8988T (cell line): ENCODE results near the gene MYO7A.

ENCODE experiments used
- DNase-seq: peaks from one replicate; pipeline ENCODE4 v3.0.0; 2011

MYO7A gene

DNA sequence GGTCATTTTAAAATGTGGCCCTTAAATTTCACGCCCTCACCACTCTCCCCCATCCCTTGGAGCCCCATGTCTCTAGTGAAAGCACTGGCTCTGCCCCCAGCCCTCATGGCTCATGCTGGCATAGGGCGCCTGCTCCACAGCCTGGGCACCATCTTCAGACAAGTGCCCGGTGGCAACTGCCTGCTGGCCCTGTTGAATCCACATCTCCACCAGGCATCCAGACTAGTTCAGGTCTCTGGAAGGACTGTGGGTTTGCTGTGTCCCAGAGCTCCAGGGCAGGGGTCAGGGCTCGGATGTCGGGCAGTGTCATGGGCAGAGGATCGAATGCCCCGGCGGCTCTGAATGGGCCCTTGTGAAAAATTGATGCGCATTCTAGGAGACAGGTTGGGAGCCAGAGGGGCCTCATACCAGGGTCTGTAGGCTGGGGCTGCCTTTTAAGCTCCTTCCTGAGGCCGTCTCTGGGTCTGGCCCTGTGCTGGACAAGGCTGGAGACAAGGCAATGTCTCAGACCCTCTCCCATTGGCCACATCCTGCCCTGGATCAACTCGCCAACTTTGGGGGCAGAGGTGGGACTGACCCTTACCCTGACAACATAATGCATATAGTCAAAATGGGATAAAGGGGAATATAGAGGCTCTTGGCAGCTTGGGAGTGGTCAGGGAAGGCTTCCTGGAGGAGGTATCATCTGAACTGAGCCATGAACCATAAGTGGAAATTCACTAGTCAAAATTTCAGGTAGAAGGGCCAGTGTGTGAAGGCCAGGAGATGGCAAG, 1.2 kb downstream of the MYO7A start:
- DNase-seq, result no peak

DNA sequence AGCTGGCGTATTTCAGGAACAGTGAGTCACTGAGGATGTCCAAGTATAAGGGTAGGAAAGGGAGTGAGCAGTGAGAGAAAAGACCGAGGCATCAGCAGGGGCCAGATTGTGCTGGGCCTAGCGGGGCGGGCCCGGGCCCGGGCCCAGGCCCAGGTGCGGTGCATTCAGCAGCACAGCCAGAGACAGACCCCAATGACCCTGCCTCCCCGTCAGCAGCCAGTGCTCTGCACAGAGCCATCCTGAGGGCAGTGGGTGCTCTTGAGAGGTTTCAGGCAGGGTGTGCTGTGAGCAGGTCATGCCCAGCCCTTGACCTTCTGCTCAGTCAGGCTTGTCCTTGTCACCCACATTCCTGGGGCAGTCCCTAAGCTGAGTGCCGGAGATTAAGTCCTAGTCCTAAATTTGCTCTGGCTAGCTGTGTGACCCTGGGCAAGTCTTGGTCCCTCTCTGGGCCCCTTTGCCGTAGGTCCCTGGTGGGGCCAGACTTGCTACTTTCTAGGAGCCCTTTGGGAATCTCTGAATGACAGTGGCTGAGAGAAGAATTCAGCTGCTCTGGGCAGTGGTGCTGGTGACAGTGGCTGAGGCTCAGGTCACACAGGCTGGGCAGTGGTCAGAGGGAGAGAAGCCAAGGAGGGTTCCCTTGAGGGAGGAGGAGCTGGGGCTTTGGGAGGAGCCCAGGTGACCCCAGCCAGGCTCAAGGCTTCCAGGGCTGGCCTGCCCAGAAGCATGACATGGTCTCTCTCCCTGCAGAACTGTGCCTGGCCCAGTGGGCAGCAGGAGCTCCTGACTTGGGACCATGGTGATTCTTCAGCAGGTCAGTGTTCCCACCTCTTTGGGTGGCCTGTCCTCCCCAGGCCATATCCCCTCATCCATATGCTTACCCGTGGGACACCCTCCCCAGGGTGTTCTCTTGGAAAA, 2.1 kb downstream of the MYO7A start:
- no peak for DNase-seq

DNA sequence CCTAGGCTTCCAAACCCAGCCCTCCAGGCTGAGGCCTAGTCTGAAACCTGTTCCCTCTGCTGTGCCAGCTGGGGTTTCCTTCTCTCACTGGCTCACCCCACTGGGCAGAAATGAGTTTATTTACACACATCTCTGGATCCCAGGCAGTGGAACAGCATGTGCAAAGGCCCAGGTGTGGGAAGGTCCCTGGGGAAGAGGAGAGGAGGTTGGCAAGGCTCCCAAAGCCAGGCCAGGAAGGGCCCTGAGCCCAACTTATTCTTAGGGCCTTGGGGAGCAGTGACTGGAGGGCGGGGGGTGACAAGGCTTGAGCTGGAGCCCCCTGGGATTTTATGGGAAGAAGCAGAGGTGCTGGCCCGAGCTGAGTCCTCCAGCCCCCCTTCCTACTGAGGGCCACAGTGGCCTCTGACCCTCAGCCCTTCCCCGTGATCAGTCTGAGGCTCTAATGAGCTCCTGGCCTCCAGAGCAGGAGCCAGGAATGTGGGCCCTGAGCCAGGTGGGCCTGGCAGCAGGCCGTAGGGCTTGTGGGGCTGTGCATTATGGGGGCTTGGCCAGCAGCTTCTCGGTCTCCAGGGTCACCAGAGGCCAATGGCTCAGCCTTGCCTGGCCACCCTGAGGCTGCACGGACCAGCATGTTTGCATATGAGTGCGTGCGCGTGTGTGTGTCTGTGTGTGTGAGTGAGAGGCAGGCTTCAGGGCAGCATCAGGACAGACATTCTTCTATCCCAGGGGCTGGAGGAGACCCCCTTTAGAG, 2.9 kb downstream of the MYO7A start:
- no peak for DNase-seq

DNA sequence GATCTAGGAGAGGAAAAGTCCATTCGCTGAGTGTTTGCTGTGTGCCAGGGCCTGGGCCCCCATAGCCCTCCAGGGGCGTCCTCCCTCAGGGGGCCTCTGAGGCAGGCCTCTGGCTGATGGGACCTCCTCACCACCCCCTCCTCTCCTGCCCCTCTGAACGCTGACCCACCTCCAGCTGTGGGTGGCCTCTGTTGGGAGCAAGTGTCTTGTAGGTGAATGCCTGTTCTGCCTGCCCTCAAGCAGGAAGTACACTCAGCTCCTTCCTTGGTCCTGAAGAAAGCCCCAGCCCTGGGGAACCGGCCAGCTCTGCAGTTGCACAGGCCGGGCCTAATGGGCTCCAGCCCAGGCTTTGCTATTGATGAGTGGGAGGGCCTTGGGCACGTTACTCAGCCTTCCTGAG, 3.5 kb downstream of the MYO7A start:
- no peak for DNase-seq

DNA sequence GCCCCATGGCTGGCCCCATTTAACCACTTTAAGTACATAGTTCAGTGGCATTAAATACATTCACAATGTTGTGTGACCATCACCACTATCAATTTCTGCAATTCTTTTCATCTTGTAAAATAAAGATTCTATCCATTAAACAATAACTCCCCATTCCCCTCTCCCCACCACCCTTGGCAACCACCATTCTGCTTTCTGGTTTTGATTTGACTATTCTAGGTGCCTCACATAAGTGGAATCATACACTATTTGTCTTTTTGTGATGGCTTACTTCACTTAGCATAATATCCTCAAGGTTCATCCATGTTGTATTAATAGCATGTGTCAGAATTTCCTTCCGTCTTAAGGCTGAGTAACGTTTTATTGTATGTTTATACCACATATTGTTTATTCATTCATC, 7.0 kb downstream of the MYO7A start:
- DNase-seq, result no peak

DNA sequence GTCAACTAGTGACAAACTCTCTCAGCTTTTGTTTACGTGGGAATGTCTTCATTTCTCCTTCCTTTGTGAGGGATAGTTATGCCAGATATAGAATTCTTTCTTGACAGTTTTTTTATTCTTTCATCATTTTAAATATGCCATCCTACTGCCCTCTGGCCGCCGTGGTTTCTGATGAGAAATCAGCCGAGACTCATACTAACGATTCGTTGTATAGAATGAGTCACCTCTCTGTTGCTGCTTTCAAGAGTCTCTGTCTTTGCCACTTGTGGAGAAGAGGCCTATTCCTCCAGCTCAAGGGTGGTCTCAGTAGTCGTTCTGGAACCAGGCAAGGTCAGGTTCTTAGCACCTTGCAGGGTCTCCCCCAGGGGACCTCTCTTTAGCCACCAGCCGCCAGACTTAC, 8.0 kb downstream of the MYO7A start:
- DNase-seq, result no peak

DNA sequence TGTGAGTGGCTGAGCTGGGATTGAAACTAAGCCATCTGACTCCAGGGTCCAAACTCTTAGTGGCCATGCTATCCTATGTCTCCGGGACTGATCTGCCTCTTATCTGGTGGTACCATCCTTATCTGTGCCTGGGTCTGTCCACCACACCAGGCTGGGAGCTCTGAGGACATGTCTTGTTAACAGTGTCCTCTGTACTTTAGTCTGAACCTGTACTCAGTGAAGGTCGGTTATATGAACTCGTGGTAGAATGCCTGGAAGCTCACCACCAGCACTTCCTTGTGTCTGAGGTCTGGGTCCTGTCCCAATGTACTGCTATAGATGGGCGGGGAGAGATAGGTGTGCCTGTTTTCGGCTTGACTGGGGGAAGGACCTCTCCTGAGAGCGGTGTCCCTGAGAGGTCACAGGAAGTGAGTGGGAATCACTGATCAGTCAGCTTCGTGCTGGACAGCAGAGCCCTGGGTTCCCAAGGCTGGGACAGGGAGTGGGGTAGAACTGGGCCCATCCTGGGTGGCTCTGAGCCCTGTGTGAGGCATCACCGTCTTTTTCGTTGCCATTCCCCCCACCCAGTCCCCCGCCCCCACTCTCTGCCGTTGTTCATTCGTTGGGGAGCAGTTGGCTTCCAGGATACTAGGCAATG, 8.9 kb downstream of the MYO7A start:
- no peak for DNase-seq

DNA sequence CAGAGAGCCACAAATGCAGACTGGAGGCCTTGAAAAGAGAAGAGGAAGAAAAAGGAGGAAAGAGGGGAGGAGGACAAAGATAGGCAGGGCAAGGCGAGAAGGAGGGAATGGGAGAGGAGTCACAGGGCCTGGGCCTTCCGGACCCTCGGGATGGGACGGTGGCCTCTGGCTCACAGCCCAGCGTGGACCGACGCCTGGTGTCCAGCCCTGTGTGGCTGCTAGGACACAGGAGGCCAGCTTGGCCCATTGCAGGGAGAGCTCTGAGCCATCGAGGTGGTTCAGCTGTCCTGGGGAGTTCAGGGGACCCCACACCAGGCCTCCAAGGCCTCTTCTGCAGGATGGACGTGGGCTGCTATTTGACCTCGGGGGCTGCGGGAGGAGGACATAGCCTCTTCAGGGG, 9.4 kb downstream of the MYO7A start:
- no peak for DNase-seq

DNA sequence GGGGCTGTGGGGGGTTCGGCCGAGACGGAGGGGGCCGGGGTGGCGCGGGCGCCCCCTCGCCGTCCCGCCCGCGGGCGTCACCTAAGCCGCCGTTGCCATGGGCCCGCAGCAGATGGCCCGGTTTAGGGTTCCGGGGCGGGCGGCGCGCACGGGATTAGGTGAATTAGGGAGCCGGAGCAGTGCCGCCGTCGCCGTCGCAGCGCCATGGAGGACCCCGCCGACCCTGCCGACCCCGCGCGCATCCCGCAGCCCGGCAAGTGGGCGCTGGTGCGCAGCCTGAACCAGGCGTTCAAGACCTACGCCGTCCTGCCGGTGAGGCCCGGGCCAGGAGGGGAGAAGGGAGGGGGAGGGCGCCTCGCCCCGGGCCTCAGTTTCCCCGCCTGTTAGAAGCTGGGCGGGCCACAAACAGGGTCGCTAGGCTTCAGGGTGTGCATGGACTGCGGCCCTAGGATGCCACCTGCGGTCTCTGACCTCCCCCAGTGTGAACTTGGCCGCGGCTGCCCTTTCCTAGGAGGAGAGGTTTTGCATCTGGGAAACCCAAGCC, 10.1 kb downstream of the MYO7A start:
- no peak for DNase-seq

DNA sequence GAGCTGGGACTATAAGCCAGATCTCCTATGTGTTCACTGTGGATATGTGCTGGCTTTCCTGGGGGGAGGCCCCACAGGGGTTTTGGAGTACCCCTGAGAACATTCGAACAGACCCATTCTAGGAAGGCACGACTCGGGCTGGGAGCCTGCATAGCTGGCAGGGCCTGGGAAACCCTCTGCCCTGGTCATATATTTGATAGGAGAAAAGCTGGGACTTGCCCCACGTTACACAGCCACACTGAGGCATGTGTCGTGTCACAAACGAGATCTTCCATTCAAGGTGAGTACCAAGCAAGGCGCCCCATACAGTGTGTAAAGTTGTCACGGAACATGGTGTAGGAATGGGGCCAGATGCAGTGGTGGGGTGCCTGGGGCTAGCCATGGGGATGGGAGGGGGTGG, 11.2 kb downstream of the MYO7A start:
- DNase-seq, result no peak

DNA sequence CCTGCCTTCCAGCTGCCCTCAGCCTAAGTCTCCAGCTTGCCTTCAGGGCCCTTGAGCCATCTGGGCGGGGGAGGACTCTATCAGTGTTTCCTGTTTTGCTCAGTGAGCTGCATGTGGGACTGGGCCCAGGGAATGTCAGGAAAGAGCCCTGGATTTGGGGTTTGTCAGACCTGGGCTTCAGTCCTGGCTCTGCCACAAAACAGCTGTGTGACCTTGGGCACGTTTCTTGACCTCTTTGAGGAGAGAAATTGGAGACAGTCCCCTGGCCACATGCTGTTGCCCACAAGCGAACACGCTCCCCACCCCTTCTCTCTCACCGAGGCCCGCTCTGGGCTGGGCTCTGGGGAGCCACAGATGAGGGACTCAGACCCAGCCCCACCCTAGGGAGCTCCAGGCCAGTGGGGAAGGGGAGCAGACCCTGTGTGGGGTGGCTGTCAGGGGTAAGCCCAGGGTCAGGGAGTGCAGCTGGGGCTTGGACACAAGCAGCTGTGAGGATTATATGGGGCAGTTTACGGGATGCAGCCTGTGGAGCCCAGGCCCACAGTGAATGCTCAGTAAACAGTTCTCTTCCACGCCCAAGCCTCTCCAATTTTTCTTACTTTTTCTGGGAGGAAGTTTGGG, 12.3 kb downstream of the MYO7A start:
- no peak for DNase-seq

DNA sequence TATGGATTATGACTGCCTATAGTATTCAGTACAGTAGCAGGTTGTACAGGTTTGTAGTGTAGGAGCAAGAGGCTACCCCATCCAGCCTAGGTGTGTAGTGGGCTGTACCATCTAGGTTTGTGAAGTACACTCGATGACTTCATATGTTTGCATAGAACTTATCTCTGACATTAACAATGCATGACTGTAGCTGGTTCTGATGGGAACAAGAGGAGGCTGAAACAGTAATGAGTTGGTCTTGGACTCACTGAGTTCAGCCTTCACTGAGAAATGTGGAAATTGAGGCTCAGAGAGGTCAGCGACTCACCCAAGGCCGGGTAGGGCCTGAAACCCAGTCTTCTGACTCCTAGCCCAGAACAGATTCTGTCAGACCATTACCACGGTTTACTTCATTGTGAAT, 13.0 kb downstream of the MYO7A start:
- DNase-seq, result no peak

DNA sequence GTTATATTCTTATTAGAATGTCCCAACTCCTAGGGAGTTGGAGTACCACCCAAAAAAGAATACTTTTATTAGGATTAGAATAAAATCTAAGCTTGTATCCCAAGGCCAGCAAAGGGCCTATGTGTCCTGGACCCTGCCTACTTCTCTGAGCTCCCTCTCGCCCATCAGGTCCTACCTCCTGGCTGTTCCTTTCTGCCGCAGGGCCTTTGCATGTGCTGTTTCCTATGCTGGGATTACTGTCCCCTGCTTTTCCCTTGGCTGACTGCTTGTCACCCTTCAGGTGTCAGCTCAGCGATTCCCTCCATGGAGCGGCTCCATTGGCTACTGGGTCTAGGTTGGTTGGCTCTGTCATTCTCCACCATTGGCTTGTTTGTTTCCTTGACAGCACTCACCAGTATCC, 13.4 kb downstream of the MYO7A start:
- no peak for DNase-seq

DNA sequence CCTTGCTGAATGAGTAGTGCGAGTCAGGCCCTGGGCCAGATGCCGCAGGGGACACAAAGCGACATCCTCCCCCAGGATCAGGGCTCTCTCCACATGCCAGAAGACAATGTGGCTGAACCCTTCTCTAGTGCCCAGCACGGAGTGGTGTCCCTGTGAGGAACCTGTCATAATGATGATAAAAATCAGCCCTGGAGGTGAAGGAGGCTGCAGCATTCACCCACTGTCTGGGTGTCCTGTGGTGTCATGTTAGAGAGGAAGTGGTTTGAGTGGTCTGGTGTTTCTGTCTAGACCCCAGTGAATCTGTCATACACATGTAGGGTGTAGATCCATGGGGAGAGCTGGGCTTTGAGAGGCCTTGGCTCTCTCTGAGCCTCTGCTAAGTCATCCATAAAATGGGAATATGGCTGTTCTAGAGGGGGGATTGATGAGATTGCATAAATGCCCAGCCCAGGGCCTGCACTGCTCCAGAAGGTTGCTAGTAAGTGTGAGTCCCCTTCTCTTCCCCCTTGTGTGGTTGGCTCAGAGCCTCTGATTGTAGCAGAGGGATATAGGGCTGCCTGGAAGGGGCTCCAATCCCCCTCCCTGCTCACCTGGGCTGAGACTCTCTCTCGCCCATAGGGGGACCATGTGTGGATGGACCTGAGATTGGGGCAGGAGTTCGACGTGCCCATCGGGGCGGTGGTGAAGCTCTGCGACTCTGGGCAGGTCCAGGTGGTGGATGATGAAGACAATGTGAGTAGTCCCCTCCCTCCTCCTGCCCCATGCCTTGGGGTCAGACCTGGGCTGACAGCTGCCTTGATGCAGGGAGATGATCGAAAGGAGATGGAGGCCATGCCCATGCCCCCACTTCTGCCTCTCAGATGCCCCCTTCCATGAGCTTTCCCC, 14.3 kb downstream of the MYO7A start:
- no peak for DNase-seq

DNA sequence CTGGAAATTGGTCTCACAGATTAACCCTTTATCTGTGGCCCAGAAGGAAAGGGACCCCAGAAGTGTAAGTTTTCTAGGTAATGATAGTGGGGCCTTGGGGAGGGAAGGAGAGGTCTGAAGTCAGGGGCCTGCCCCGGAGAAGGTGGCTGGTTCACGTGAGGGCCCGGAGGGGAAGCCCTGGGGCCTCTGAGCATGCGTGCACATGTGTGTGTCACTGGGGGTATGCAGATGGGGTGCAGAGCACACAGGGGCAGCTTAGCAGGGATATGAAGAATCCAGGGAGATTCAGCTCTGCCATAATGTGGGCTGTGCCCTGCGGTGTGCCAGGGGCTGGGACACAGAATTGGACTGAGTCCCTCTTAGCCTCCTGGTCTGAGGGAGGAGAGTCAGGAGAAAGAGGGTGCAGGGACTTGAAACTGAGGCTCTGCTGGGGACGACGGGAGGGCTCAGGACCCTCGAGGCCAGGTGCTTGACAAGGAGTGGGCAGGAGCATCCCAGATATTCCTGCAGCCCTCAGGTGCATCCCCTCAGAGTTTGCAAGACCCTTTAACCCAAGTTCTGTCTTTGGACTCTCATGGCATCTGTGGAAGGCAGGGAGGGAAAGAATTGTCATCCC, 15.5 kb downstream of the MYO7A start:
- no peak for DNase-seq

DNA sequence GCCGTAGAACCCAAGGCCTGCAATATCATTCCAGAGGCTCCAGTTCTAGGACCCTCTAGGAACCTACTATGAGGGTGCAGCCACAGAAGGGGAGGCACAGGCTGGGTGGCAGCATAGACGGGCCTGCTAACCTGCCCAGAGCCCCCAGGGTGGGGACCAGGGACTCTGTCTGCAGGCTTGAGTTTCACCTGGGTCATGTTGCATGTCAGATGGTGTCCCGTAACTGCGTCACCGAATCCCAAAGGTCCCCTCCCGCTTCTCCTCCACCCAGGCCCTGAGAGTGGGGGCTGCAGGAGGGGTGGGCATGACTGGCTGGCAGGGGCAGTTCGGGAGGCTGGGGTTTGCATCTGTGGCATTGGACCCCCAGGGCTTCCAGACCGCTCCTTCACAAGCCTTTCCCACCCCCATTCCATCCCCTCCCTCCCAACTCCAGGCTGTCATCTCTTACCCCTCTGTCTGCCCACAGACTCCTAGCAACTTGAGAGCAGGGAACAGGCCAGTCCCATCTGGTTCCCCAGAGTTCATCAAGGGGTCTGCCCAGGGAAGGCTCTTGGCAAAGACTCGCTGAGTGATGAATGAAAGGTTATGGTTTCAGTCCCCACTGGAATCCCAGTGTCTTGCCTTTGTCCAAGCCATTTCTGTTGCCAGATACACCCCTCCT, 16.3 kb downstream of the MYO7A start:
- no peak for DNase-seq

DNA sequence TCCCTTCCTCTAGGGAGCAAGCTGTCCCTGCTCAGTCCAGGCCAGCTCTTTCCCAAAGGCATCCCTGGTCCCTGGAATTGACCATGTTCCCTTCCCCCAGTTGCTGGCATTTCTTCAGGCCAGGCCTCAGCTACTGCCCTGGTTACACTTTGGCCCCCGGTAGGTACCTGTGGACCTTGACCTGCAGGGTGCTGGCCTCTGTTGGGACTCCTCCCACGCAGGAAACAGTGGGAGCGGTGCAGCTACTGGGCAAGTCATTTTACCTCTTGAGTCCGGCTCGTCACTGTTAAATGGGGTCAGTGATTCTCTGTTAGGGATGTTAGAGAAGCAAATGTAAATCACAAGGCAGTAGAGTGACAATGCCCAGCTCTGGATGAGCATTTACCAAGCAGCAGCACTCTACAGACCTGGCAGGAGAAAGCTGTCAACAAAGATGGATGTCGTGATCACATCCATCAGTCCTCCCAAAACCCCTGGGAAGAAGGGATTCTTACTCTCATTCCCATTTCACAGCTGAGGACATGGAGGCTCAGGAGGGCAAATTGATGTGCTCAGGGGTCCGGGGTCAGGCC, 16.9 kb downstream of the MYO7A start:
- no peak for DNase-seq

DNA sequence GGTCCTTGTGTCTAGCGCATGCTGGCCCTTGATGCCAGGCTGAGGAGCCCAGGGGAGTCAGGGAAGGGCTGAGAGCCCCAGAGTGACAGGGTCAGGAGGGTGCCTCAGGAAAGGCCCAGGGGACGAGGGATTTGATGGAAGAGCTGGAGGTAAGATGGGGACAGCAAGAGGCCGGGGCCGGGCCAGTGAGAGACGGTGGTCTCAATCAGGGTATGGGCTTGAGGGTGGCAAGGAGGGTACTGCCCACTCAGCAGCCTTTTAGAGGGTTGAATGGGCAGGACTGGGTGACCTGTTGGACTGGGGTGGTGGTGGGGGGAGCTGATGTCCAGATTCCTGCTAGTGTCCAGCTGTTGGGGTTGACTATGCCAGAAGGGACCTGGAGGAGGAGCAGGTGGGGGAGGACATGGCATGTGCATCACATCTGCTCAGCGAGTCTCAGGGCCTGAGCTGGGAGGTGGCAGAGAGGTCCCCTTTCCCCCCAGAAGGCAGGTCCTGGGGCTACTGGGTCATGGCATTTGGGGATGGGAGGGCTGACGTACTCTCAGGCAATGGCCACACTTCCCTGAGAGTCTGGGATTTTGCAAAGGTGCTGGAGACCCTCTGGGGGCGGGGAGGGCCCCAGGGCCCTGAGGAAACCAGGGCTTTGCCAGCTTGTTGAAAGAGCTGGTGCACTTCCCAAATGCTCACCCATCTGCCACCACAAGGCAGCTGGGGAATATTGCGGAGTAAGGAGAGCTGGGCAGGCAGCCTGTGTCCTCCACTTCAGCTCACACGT, 18.4 kb downstream of the MYO7A start:
- no peak for DNase-seq

DNA sequence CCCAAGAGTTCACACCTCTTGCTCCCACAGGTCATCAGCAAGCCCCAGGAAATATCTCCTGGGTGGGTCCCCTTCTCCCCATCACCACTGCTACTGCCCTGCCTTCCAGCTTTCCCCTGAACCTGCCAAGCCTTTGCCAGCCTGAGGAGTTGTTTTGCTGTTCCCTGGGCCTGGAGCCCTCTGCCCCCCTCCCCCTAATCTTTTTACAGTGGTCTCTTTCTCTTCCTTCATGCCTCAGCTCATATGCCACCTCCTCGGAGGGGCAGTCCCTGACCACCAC, 18.9 kb downstream of the MYO7A start:
- no peak for DNase-seq
